Left ventricle myocardium superior (tissue), 1 donor: ENCODE measurements around the gene CCDC152. TPM values are rescaled to one million over a fixed set of nuclear protein-coding genes. Genes with fewer than 3 reads are reported as not detected.
"Not testable (repeated sequence)": the region's sequence is repeated elsewhere in the genome, so short reads cannot be mapped to it uniquely, and the experiment has no call there.

Experiments
- ATAC-seq: fragments of 200-7000 bp; cut with Tn5 transposase; one replicate; pipeline ENCODE4 v1.9.1; 2020; ENCODE audit warnings: mild to moderate bottlenecking, moderate library complexity
- DNase-seq: peaks from one replicate; pipeline ENCODE4 v3.0.0-alpha.2; 2020
- intact Hi-C: fragments of 100-400 bp; cut with micrococcal nuclease; formaldehyde crosslinking; loops from one replicate; pipeline ENCODE4 v1.11.0; 2022
- total RNA-seq: library from RNA; stranded (reverse); fragmentation: NEBNext Ultra II Directional; extraction: Animal tissue kit (Norgen Biotek cat#: 25700); gene quantifications from one replicate; pipeline ENCODE4 v1.2.1, GENCODE V29; 2021
- donor health status: DM: no; HTN: yes; CAD: no; lungs with severe emphysema.

The CCDC152 gene
- total RNA-seq, 1 donor from 2014 or later, result 0.77 TPM

GRCh38 chr5:42840269-42840668 is 83.7 kb downstream of the CCDC152 start:
- peak; percentile 81 for DNase-seq
- intact Hi-C loops, result no loop called here
- ATAC-seq, result peak; percentile 86

GRCh38 chr5:42840842-42841567 is 84.4 kb downstream of the CCDC152 start:
- DNase-seq, result no peak
- ATAC-seq, result peak; percentile 6

GRCh38 chr5:42842921-42843641 is 86.5 kb downstream of the CCDC152 start:
- ATAC-seq (peak; percentile 78), DNase-seq (no peak)
- intact Hi-C loops, result no loop called here

More at GRCh38 chr5:42840842-42841567, 84.4 kb downstream of the CCDC152 start:
- intact Hi-C loops, result no loop called here

- DNase-seq (no peak), ATAC-seq (no peak)
- intact Hi-C loops, result no loop called here
Observed at GRCh38 chr5:42843675-42844292, 87.2 kb downstream of the CCDC152 start.

- DNase-seq, intact Hi-C loops, ATAC-seq: not testable (repeated sequence)
Observed at GRCh38 chr5:42844408-42844807, 87.8 kb downstream of the CCDC152 start.

- DNase-seq (no peak), ATAC-seq (no peak)
- intact Hi-C loops, result no loop called here
Observed at GRCh38 chr5:42848545-42848944, 91.9 kb downstream of the CCDC152 start.

- ATAC-seq (no peak), DNase-seq (no peak)
- intact Hi-C loops, result no loop called here
Observed at GRCh38 chr5:42851481-42851880, 94.9 kb downstream of the CCDC152 start.

Other genes with a start within 250 kb of the CCDC152 start
- gene SELENOP, start 55.1 kb downstream of the CCDC152 start, total RNA-seq, result 297 TPM